ENCODE measurements around the gene NUP50.

NUP50 gene

GRCh38 chr22:45210577-45210976 is 46.9 kb downstream of the NUP50 start:
- no peaks in the 10 kb centered on the region for H3K36me3 ChIP-seq (replicated peaks; ENCODE audit: low read depth, low read length)
- TF ChIP-seq EZH2phosphoT487 (IDR thresholded peaks at IDR 0.05; ENCODE audit: low read depth): no peak
- no peak for TF ChIP-seq CTCF (IDR thresholded peaks at IDR 0.05; ENCODE audit: low read depth, low read length)
- H2AFZ ChIP-seq (ENCODE audit: low read depth, low read length): no peak overlapping the region
- no peak overlapping the region for H3K4me3 ChIP-seq (ENCODE audit: low read length)
- H3K27ac ChIP-seq (ENCODE audit: low read length): no peak overlapping the region
- H3K27me3 ChIP-seq (ENCODE audit: low read depth, low read length): no peaks in the 10 kb centered on the region
- no peak overlapping the region for H3K9ac ChIP-seq (ENCODE audit: low read length)
- peaks cover 10% of the 10 kb centered on the region for H3K4me1 ChIP-seq (ENCODE audit: low read length)
- no peak overlapping the region for H3K4me2 ChIP-seq (ENCODE audit: low read length)
- H4K20me1 ChIP-seq (ENCODE audit: insufficient read depth, low read length): 0 out of 2 replicates have a peak, but pooled peaks cover 13% of the 10 kb centered on the region
- H3K9me3 ChIP-seq (ENCODE audit: insufficient read depth, low read length): no peaks in the 10 kb centered on the region
- H3K79me2 ChIP-seq (ENCODE audit: low read length): no peaks in the 10 kb centered on the region

GRCh38 chr22:45210991-45211390 is 47.3 kb downstream of the NUP50 start:
- no peak overlapping the region for H3K4me3 ChIP-seq (ENCODE audit: low read length)
- H3K9me3 ChIP-seq (ENCODE audit: insufficient read depth, low read length): no peaks in the 10 kb centered on the region
- H2AFZ ChIP-seq (ENCODE audit: low read depth, low read length): no peak overlapping the region
- H3K4me2 ChIP-seq (ENCODE audit: low read length): no peak overlapping the region
- no peaks in the 10 kb centered on the region for H3K36me3 ChIP-seq (replicated peaks; ENCODE audit: low read depth, low read length)
- no peak overlapping the region for H3K9ac ChIP-seq (ENCODE audit: low read length)
- TF ChIP-seq CTCF (IDR thresholded peaks at IDR 0.05; ENCODE audit: low read depth, low read length): no peak
- no peak for TF ChIP-seq EZH2phosphoT487 (IDR thresholded peaks at IDR 0.05; ENCODE audit: low read depth)
- no peaks in the 10 kb centered on the region for H3K79me2 ChIP-seq (ENCODE audit: low read length)
- H3K27me3 ChIP-seq (ENCODE audit: low read depth, low read length): no peaks in the 10 kb centered on the region
- H3K4me1 ChIP-seq (ENCODE audit: low read length): peaks cover 10% of the 10 kb centered on the region
- H4K20me1 ChIP-seq (ENCODE audit: insufficient read depth, low read length): peaks cover 13% of the 10 kb centered on the region; the same call in 1 of the 2 replicates
- H3K27ac ChIP-seq (ENCODE audit: low read length): no peak overlapping the region

- no peaks in the 10 kb centered on the region for H3K27me3 ChIP-seq (ENCODE audit: low read depth, low read length)
- H3K4me1 ChIP-seq (ENCODE audit: low read length): peaks cover 10% of the 10 kb centered on the region
- H3K79me2 ChIP-seq (ENCODE audit: low read length): no peaks in the 10 kb centered on the region
- no peak overlapping the region for H2AFZ ChIP-seq (ENCODE audit: low read depth, low read length)
- H3K4me2 ChIP-seq (ENCODE audit: low read length): no peak overlapping the region
- H3K27ac ChIP-seq (ENCODE audit: low read length): no peak overlapping the region
- H3K9me3 ChIP-seq (ENCODE audit: insufficient read depth, low read length): no peaks in the 10 kb centered on the region
- TF ChIP-seq CTCF (IDR thresholded peaks at IDR 0.05; ENCODE audit: low read depth, low read length) (no peak), EZH2phosphoT487 (IDR thresholded peaks at IDR 0.05; ENCODE audit: low read depth) (no peak)
- no peaks in the 10 kb centered on the region for H3K36me3 ChIP-seq (replicated peaks; ENCODE audit: low read depth, low read length)
- peaks cover 13% of the 10 kb centered on the region; the same call in 1 of the 2 replicates for H4K20me1 ChIP-seq (ENCODE audit: insufficient read depth, low read length)
- H3K4me3 ChIP-seq (ENCODE audit: low read length): no peak overlapping the region
- H3K9ac ChIP-seq (ENCODE audit: low read length): no peak overlapping the region
These were observed 47.7 kb downstream of the NUP50 start for GRCh38 chr22:45211435-45211834.

GRCh38 chr22:45211848-45212247 is 48.1 kb downstream of the NUP50 start:
- H3K4me2 ChIP-seq (ENCODE audit: low read length): no peak overlapping the region
- no peaks in the 10 kb centered on the region for H3K79me2 ChIP-seq (ENCODE audit: low read length)
- H3K4me3 ChIP-seq (ENCODE audit: low read length): no peak overlapping the region
- no peaks in the 10 kb centered on the region for H3K9me3 ChIP-seq (ENCODE audit: insufficient read depth, low read length)
- H3K27me3 ChIP-seq (ENCODE audit: low read depth, low read length): no peaks in the 10 kb centered on the region
- H3K27ac ChIP-seq (ENCODE audit: low read length): no peak overlapping the region
- H4K20me1 ChIP-seq (ENCODE audit: insufficient read depth, low read length): peaks cover 13% of the 10 kb centered on the region; the same call in 1 of the 2 replicates
- TF ChIP-seq EZH2phosphoT487 (IDR thresholded peaks at IDR 0.05; ENCODE audit: low read depth): no peak
- TF ChIP-seq CTCF (IDR thresholded peaks at IDR 0.05; ENCODE audit: low read depth, low read length): no peak
- H3K36me3 ChIP-seq (replicated peaks; ENCODE audit: low read depth, low read length): no peaks in the 10 kb centered on the region
- H3K4me1 ChIP-seq (ENCODE audit: low read length): peaks cover 10% of the 10 kb centered on the region
- H3K9ac ChIP-seq (ENCODE audit: low read length): no peak overlapping the region
- H2AFZ ChIP-seq (ENCODE audit: low read depth, low read length): no peak overlapping the region
